Nephron (organoid): ENCODE measurements around the gene CTSW.

Experiments
- H3K27ac Mint-ChIP-seq, 3 experiments: 2 replicates each; pipeline ENCODE4 v1.8.0; 2020; ENCODE audit warnings: mixed read lengths in 3 of 3, mild to moderate bottlenecking in 2 of 3, moderate library complexity in 1 of 3
- H3K27me3 Mint-ChIP-seq: 2 replicates; pipeline ENCODE4 v1.8.0; 2021; ENCODE audit warnings: low read depth, mild to moderate bottlenecking, moderate library complexity, mixed read lengths
- H3K36me3 Mint-ChIP-seq: 2 replicates; pipeline ENCODE4 v1.8.0; 2020; ENCODE audit warnings: low read depth, mixed read lengths
- H3K4me1 Mint-ChIP-seq: 2 replicates; pipeline ENCODE4 v1.8.0; 2020; ENCODE audit warnings: mixed read lengths
- H3K4me3 Mint-ChIP-seq, 3 experiments: 2 replicates each; pipeline ENCODE4 v1.8.0; 2020; ENCODE audit warnings: mild to moderate bottlenecking in 3 of 3, mixed read lengths in 3 of 3, moderate library complexity in 2 of 3
- H3K9me3 Mint-ChIP-seq: 2 replicates; pipeline ENCODE4 v1.8.0; 2020; ENCODE audit warnings: mixed read lengths
- CTCF ChIP-seq, 3 experiments: fragments of 200-600 bp; sonication (generic); IDR thresholded peaks; one replicate each; pipeline ENCODE4 v1.5.0; 2021; ENCODE audit warnings: antibody characterized with exemption in 3 of 3; ENCODE audit not compliant: unreplicated experiment in 3 of 3

CTSW gene

GRCh38 chr11:65892661-65893317 lies 13.2 kb downstream of the CTSW start:
- no peaks in the 10 kb centered on the region for H3K36me3 Mint-ChIP-seq
- H3K4me3 Mint-ChIP-seq = peak overlapping the region; percentile 72 to 84 (median 81)
- H3K27ac Mint-ChIP-seq = peak overlapping the region in 1 of 3 experiments; percentile 14
- peaks cover 34% of the 10 kb centered on the region for H3K4me1 Mint-ChIP-seq
- peaks cover 37% of the 10 kb centered on the region for H3K27me3 Mint-ChIP-seq
- H3K9me3 Mint-ChIP-seq = no peaks in the 10 kb centered on the region
- TF ChIP-seq CTCF (IDR thresholded peaks at IDR 0.05; ENCODE audit: unreplicated experiment in 3 of 3) = no peak

DNA sequence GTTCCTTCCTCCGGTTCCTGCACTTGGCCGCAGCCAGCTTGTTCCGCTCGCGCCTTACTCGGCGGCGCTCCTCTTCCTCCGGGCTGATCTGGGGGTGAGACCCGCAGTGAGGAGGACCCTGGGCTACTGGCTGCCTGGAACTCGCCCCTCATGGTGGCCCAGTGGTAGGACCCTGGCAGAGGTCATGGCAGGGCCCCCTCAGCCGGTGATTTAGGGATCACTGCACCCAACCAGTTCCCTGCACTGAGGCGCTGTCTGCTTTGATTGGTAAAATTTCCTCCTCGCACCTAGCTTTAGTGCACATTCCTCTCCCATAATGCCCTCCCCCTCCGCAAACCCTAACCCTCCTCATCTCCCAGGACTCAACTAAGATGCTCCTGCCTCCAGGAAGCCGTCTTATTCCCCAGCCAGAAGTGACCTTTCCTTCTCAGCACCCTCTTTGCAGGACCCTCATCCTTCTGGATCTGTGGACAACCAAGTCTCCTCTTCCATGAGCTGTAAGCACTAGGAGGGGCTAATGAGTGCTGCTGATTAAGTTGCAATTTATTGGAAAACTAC lies 14.5 kb downstream of the CTSW start:
- no peak for TF ChIP-seq CTCF (IDR thresholded peaks at IDR 0.05; ENCODE audit: unreplicated experiment in 3 of 3)
- H3K27me3 Mint-ChIP-seq = peaks cover 50% of the 10 kb centered on the region
- H3K27ac Mint-ChIP-seq = peak overlapping the region in 2 of 3 experiments; percentile 30 to 60
- H3K9me3 Mint-ChIP-seq = no peaks in the 10 kb centered on the region
- H3K4me3 Mint-ChIP-seq = peak overlapping the region; percentile 34 to 64 (median 37)
- H3K36me3 Mint-ChIP-seq = no peaks in the 10 kb centered on the region
- H3K4me1 Mint-ChIP-seq = peaks cover 33% of the 10 kb centered on the region

DNA sequence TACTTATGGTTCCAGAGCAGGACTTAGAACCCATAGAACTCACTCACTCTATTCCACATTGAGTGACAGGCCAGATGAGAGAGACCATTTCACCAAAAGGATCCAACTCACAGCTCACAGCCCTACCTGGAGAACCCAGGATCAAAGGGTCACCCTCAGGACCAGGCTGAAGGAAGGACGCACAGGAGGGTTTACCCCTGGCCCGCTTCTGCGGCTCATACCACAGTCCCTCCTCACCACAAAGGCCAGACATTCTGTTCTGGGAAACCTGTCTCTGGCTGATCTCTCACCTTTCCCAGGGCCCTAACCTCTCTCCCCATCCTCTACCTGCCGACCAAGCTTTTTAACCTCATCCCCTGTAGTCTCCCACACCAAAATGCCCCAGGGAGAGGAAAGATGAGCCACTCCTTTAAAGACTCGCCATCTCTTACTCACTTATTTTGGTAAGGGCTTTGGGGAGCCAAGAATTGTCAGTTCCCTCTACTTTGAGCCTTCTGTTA lies 15.9 kb downstream of the CTSW start:
- H3K4me3 Mint-ChIP-seq = peak overlapping the region in 2 of 3 experiments; percentile 3 to 40
- no peaks in the 10 kb centered on the region for H3K36me3 Mint-ChIP-seq
- H3K9me3 Mint-ChIP-seq = no peaks in the 10 kb centered on the region
- H3K4me1 Mint-ChIP-seq = peaks cover 21% of the 10 kb centered on the region
- no peak for TF ChIP-seq CTCF (IDR thresholded peaks at IDR 0.05; ENCODE audit: unreplicated experiment in 3 of 3)
- no peak overlapping the region for H3K27ac Mint-ChIP-seq
- peaks cover 61% of the 10 kb centered on the region for H3K27me3 Mint-ChIP-seq

DNA sequence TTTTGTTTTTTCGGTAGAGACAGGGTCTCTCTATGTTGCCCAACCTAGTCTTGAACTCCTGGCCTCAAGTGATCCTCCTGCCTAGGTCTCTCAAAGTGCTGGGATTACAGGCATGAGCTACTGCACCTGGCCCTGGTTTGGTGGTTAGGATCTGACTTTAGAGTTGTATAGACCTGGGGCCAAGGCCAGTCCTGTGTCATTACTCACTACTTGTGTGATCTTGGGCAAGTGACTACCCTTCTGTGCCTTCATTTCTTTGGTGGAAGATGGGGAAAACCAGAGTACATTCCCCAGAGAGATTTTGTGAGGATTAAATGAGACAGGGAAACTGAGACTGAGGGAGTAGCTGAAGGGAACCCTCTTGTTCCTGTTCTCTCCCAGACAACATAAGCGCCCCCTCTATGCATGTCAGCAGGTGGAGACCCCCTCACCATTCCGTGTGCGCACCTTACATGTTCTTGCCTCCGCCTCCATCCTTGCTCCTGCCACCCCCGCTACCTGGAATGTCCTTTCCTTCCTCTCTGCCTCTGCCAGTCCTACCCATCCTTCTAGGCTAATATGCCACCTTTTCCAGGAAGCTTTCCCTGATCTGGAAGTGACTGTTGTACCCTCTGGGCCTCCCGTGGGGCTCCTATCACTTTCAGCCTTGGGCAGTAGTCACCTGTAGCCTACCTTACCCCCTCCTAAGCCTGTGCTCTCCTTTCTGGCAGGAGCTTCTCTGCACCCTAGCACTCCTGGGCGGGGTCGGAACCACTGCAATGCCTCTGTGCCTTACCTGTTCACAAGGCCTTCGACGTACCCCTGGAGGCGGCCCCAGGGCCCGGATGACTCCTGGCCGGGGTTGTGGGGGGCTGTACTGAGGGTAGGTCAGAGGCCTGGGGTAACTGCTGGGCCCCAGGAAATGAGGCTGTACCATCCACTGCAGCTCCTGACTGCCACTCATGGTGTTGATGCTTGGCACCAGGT lies 16.7 kb downstream of the CTSW start:
- Mint-ChIP-seq H3K36me3 (no peaks in the 10 kb centered on the region), H3K27ac (no peak overlapping the region), H3K27me3 (peaks cover 69% of the 10 kb centered on the region), H3K9me3 (no peaks in the 10 kb centered on the region), H3K4me1 (peaks cover 24% of the 10 kb centered on the region), H3K4me3 (peak overlapping the region in 1 of 3 experiments; percentile 46)
- TF ChIP-seq CTCF (IDR thresholded peaks at IDR 0.05; ENCODE audit: unreplicated experiment in 3 of 3) = no peak

- no peak for TF ChIP-seq CTCF (IDR thresholded peaks at IDR 0.05; ENCODE audit: unreplicated experiment in 3 of 3)
- Mint-ChIP-seq H3K4me3 (peak overlapping the region in 1 of 3 experiments; percentile 28), H3K27ac (no peak overlapping the region), H3K4me1 (peaks cover 21% of the 10 kb centered on the region), H3K9me3 (no peaks in the 10 kb centered on the region), H3K36me3 (no peaks in the 10 kb centered on the region), H3K27me3 (peaks cover 77% of the 10 kb centered on the region)
Measured at GRCh38 chr11:65897020-65897471, 17.4 kb downstream of the CTSW start.
